Fibroblast of lung (primary cell): ENCODE data around the gene UBE2E3. TPM values are rescaled to one million over a fixed set of nuclear protein-coding genes. Genes with fewer than 3 reads are reported as not detected.
"Not testable (repeated sequence)": the region's sequence is repeated elsewhere in the genome, so short reads cannot be mapped to it uniquely, and the experiment has no call there.

ENCODE experiments used
- DNase-seq, 2 donors: peaks; one replicate each; pipeline versions ENCODE4 v3.0.0 to v3.0.0-alpha.2; 2010; ENCODE audit warnings: low read depth in 2 of 2
- H2AFZ ChIP-seq: 2 replicates; pipeline ENCODE4 v1.5.1; 2012; ENCODE audit warnings: low read length, control low read depth, inconsistent platforms
- H3K27ac ChIP-seq: 2 replicates; pipeline ENCODE4 v1.5.1; 2011; ENCODE audit warnings: low read length, control low read depth; ENCODE audit not compliant: insufficient read depth
- H3K27me3 ChIP-seq: 2 replicates; pipeline ENCODE4 v1.5.1; 2011; ENCODE audit warnings: mild to moderate bottlenecking, low read length; ENCODE audit not compliant: control insufficient read depth, insufficient read depth
- H3K36me3 ChIP-seq: 2 replicates; pipeline ENCODE4 v1.5.1; 2011; ENCODE audit warnings: low read length; ENCODE audit not compliant: control insufficient read depth, insufficient read depth
- H3K4me1 ChIP-seq: 2 replicates; pipeline ENCODE4 v1.5.1; 2011; ENCODE audit warnings: low read length; ENCODE audit not compliant: control insufficient read depth, insufficient read depth; ENCODE audit errors: extremely low read depth
- H3K4me2 ChIP-seq: 2 replicates; pipeline ENCODE4 v1.5.1; 2011; ENCODE audit warnings: low read length, control low read depth; ENCODE audit not compliant: insufficient read depth; ENCODE audit errors: extremely low read depth
- H3K4me3 ChIP-seq, 4 experiments: fragments of 200-600 bp in 1 of 4; sonication (generic) in 1 of 4; replicated peaks in 1 of 4; 2 replicates each; pipeline ENCODE4 v1.5.1; 2011 to 2016; ENCODE audit warnings: low read length in 4 of 4, low read depth in 3 of 4, mild to moderate bottlenecking in 3 of 4, control low read depth in 2 of 4, inconsistent platforms in 1 of 4, mixed read lengths in 1 of 4; ENCODE audit not compliant: insufficient read depth in 1 of 4; ENCODE audit errors: control extremely low read depth in 1 of 4
- H3K79me2 ChIP-seq: 2 replicates; pipeline ENCODE4 v1.5.1; 2012; ENCODE audit warnings: mild to moderate bottlenecking, low read length, inconsistent platforms; ENCODE audit not compliant: control insufficient read depth, insufficient read depth
- H3K9ac ChIP-seq: 2 replicates; pipeline ENCODE4 v1.5.1; 2011; ENCODE audit warnings: mild to moderate bottlenecking, low read length, control low read depth; ENCODE audit not compliant: insufficient read depth
- H3K9me3 ChIP-seq: 2 replicates; pipeline ENCODE4 v1.5.1; 2012; ENCODE audit warnings: low read depth, low read length; ENCODE audit not compliant: control insufficient read depth, insufficient read depth
- H4K20me1 ChIP-seq: 2 replicates; pipeline ENCODE4 v1.5.1; 2011; ENCODE audit warnings: low read length; ENCODE audit not compliant: control insufficient read depth, insufficient read depth; ENCODE audit errors: extremely low read depth
- CTCF ChIP-seq, 2 donors: IDR thresholded peaks in 1 of 2; conservative IDR thresholded peaks in 1 of 2; 1 replicate in 1 of 2; 2 replicates in 1 of 2; pipeline ENCODE4 v1.5.1; 2011 to 2012; ENCODE audit warnings: low read length in 2 of 2, control low read depth in 1 of 2, inconsistent platforms in 1 of 2, low read depth in 1 of 2, mild to moderate bottlenecking in 1 of 2
- EZH2 ChIP-seq: IDR thresholded peaks from 2 replicates; pipeline ENCODE4 v1.5.1; 2012; ENCODE audit warnings: low read length, control low read depth, mild to moderate bottlenecking; ENCODE audit errors: missing control alignments
- polyA plus RNA-seq, 2 donors: library from polyadenylated mRNA; depleted of rRNA in 1 of 2; stranded (reverse) in 1 of 2; unstranded in 1 of 2; fragments of >200 nt; gene quantifications; 2 replicates each; pipeline ENCODE4 v1.2.1, GENCODE V29; 2011 to 2012; ENCODE audit warnings: missing spikeins in 1 of 2
- total RNA-seq: library from RNA; depleted of rRNA; stranded (reverse); fragments of >200 nt; gene quantifications from 2 replicates; pipeline ENCODE4 v1.2.1, GENCODE V29; 2014

The UBE2E3 gene
- total and polyA plus RNA-seq, 2 donors (not counting 1 experiment from before 2014, with no cell fraction given): 57.5 to 138 TPM

DNA sequence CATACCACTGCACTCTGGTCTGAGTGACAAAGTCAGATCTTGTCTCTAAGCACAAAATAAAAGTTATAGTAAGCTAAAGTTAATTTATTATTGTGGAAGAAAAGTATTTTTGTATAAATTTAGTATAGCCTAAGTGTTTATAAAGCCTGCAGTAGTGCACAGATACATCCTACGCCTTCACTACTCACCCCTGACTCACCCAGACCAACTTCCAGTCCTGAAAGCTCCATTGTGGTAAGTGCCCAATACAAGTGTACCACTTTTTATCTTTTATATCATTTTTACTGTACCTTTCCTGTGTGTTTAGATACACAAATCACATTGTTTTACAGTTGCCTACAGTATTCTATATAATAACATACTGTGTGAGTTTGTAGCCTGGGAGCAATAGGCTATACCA is 57.5 kb downstream of the UBE2E3 start:
- H3K36me3 ChIP-seq: no peaks in the 10 kb centered on the region
- no peak overlapping the region for H3K9ac ChIP-seq
- H3K4me1 ChIP-seq: peaks cover 9% of the 10 kb centered on the region
- peak overlapping the region; percentile 61 for H3K27ac ChIP-seq
- DNase-seq: peak; percentile 44 to 83
- peaks cover 60% of the 10 kb centered on the region for H3K79me2 ChIP-seq
- no peaks in the 10 kb centered on the region for H4K20me1 ChIP-seq
- no peak overlapping the region for H3K4me2 ChIP-seq
- no peaks in the 10 kb centered on the region for H3K9me3 ChIP-seq
- TF ChIP-seq CTCF (conservative IDR thresholded peaks at IDR 0.05 in 1 of 2, IDR thresholded peaks at IDR 0.05 in 1 of 2; ENCODE audit: low read depth in 1 of 2, low read length in 2 of 2) (no peak), EZH2 (no peak)
- no peak overlapping the region for H2AFZ ChIP-seq
- no peaks in the 10 kb centered on the region for H3K27me3 ChIP-seq
- no peak overlapping the region for H3K4me3 ChIP-seq

- Histone ChIP-seq H3K9ac (no peak overlapping the region), H3K4me3 (no peak overlapping the region), H3K27ac (peak overlapping the region; percentile 18), H4K20me1 (no peaks in the 10 kb centered on the region), H2AFZ (no peak overlapping the region), H3K4me1 (peaks cover 9% of the 10 kb centered on the region), H3K9me3 (no peaks in the 10 kb centered on the region), H3K27me3 (no peaks in the 10 kb centered on the region), H3K36me3 (no peaks in the 10 kb centered on the region), H3K4me2 (no peak overlapping the region), H3K79me2 (peaks cover 65% of the 10 kb centered on the region)
- TF ChIP-seq CTCF (conservative IDR thresholded peaks at IDR 0.05 in 1 of 2, IDR thresholded peaks at IDR 0.05 in 1 of 2; ENCODE audit: low read depth in 1 of 2, low read length in 2 of 2) (no peak), EZH2 (no peak)
- peak; percentile 11 to 51 for DNase-seq
These were observed 58.4 kb downstream of the UBE2E3 start for GRCh38 chr2:181038796-181039195.

DNA sequence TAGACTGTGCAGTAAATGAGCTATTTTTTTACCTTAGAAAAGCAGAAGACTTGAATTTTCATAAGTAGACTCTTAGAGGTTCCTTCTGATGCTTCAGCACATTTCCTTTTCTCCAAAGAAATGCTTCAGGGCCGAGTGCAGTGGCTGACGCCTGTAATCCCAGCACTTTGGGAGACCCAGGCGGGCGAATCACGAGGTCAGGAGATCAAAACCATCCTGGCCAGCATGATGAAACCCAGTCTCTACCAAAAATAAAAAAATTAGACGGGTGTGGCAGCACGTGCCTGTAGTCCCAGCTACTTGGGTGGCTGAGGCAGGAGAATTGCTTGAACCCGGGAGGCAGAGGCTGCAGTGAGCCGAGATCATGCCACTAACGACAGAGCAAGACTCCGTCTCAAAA is 60.4 kb downstream of the UBE2E3 start:
- not testable (repeated sequence) for DNase-seq, H3K4me1 ChIP-seq, H3K4me2 ChIP-seq, H3K4me3 ChIP-seq, H3K27me3 ChIP-seq, H4K20me1 ChIP-seq, H3K27ac ChIP-seq, H3K36me3 ChIP-seq, H3K9me3 ChIP-seq, H3K9ac ChIP-seq, H2AFZ ChIP-seq
- peaks cover 75% of the 10 kb centered on the region for H3K79me2 ChIP-seq
